Measurements from ENCODE around the gene TNFSF12. TPM values are rescaled to one million over a fixed set of nuclear protein-coding genes. Genes with fewer than 3 reads are reported as not detected.

TNFSF12 gene
- total RNA-seq, 1 experiment from 2014 or later = 7.1 TPM

DNA sequence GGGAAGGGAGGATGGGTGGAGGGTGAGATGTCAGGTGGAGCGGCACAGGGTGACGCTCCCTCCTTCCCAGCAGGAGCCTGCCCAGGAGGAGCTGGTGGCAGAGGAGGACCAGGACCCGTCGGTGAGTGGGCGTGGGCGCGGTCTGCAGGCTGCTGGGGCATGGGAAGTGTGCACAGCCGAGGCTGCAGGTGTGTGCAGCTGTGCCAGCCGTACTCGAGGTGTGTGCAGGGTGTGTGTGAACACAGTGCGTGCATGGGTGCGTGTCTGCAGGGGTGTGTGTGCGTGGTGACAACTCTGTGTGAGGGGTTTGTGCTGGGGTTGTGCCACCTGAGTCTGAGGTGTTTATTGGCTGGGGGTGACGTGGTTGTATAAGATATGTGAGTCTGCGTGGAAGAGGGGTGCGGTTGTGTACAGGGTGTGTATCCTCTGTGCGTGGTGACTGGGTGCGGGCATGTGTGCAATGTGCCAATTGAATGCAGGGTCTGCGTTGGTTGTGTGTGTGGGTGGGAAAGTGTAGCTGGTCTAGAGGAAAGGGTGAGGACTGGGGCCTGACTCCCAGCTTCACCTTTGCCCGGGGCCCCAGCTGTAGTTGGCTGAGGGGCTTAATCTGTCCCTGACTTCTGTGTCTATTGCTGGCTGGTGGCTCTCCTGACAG, 670 bp downstream of the TNFSF12 start:
- no peak overlapping the region for H3K56ac ChIP-seq (ENCODE audit: insufficient read length, low read depth, low read length)
- H3K79me1 ChIP-seq (ENCODE audit: insufficient read depth, low read depth, low read length, poor library complexity, severe bottlenecking) = no peaks in the 10 kb centered on the region
- H3K27me3 ChIP-seq (ENCODE audit: insufficient read depth, low read length) = no peaks in the 10 kb centered on the region
- Mint-ChIP-seq H3K4me1 (peaks cover 3 to 9% of the 10 kb centered on the region in 2 experiments; a peak in 3 of 4 replicates), H3K4me3 (peak overlapping the region; percentile 50 to 72), H3K27ac (no peak overlapping the region), H3K27me3 (ENCODE audit: low read depth) (peaks cover 26% of the 10 kb centered on the region), H3K9me3 (0 out of 5 replicates have a peak, but pooled peaks cover 0 to 2% of the 10 kb centered on the region in 2 experiments), H3K36me3 (ENCODE audit: insufficient read depth in 1 of 3, low read depth in 3 of 3) (no peaks in the 10 kb centered on the region)
- no peak overlapping the region for H3K4ac ChIP-seq (ENCODE audit: low read depth, low read length)
- no peak overlapping the region for H2AK5ac ChIP-seq (ENCODE audit: insufficient read length, low read length)
- H3K14ac ChIP-seq (ENCODE audit: insufficient read depth, low read length) = no peak overlapping the region
- H2BK20ac ChIP-seq (ENCODE audit: low read depth, low read length, poor library complexity, severe bottlenecking) = no peak overlapping the region
- no peak overlapping the region for H4K8ac ChIP-seq (replicated peaks; ENCODE audit: insufficient read length, low read depth, low read length)
- H3K9ac ChIP-seq (ENCODE audit: extremely low read depth, insufficient read length, low read length) = no peak overlapping the region
- H3K4me1 ChIP-seq (ENCODE audit: insufficient read depth, low read length) = peaks cover 2% of the 10 kb centered on the region; the same call in 1 of the 2 replicates
- H3K18ac ChIP-seq (ENCODE audit: insufficient read length, low read depth, low read length) = no peak overlapping the region
- H3T11ph ChIP-seq (ENCODE audit: low read length) = no peak overlapping the region
- TF ChIP-seq, protein P1, sequence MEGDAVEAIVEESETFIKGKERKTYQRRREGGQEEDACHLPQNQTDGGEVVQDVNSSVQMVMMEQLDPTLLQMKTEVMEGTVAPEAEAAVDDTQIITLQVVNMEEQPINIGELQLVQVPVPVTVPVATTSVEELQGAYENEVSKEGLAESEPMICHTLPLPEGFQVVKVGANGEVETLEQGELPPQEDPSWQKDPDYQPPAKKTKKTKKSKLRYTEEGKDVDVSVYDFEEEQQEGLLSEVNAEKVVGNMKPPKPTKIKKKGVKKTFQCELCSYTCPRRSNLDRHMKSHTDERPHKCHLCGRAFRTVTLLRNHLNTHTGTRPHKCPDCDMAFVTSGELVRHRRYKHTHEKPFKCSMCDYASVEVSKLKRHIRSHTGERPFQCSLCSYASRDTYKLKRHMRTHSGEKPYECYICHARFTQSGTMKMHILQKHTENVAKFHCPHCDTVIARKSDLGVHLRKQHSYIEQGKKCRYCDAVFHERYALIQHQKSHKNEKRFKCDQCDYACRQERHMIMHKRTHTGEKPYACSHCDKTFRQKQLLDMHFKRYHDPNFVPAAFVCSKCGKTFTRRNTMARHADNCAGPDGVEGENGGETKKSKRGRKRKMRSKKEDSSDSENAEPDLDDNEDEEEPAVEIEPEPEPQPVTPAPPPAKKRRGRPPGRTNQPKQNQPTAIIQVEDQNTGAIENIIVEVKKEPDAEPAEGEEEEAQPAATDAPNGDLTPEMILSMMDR (conservative IDR thresholded peaks at IDR 0.05) = no peak
- no peaks in the 10 kb centered on the region for H3K79me2 ChIP-seq (ENCODE audit: insufficient read depth, low read length)
- H3K23me2 ChIP-seq (ENCODE audit: insufficient read length, low read depth, low read length, poor library complexity, severe bottlenecking) = peaks cover 6% of the 10 kb centered on the region
- peak overlapping the region; percentile 8 for H3K4me2 ChIP-seq (ENCODE audit: insufficient read depth, insufficient read length, low read length)
- no peak overlapping the region for H2BK120ac ChIP-seq (ENCODE audit: low read depth, low read length, poor library complexity, severe bottlenecking)
- no peaks in the 10 kb centered on the region for H4K20me1 ChIP-seq (ENCODE audit: control insufficient read depth, insufficient read depth, insufficient read length)
- H2BK12ac ChIP-seq (ENCODE audit: insufficient read length, low read depth, low read length) = no peak overlapping the region
- no CpG with 5 or more reads among the region's 20 CpGs for WGBS (ENCODE audit: extremely low coverage, insufficient read length, low lambda C conversion rate)
- no peak overlapping the region for H3K23ac ChIP-seq (ENCODE audit: insufficient read length, low read depth, low read length)
- H3K9me3 ChIP-seq (ENCODE audit: control insufficient read depth, low read depth, low read length) = no peaks in the 10 kb centered on the region
- DNase-seq = no peak
- no peak overlapping the region for H4K5ac ChIP-seq (ENCODE audit: insufficient read length, low read depth, low read length)
- H2AFZ ChIP-seq (ENCODE audit: low read length) = no peak overlapping the region
- H4K91ac ChIP-seq (ENCODE audit: insufficient read length, low read depth, low read length) = no peak overlapping the region
- H2BK15ac ChIP-seq (ENCODE audit: low read depth, low read length) = no peak overlapping the region
- H3K27ac ChIP-seq (ENCODE audit: insufficient read length, low read depth, low read length) = no peak overlapping the region
- no peak overlapping the region for H2BK5ac ChIP-seq (ENCODE audit: insufficient read length, low read length)

All from H9 (cell line).